OCI-LY7 (cell line): ENCODE data around the gene NUBP2. TPM values are rescaled to one million over a fixed set of nuclear protein-coding genes. Genes with fewer than 3 reads are reported as not detected.

ENCODE experiments used
- BruUV-seq: library from RNA; stranded (reverse); fragments of 400-500 nt; replicated peaks from 2 replicates; lab custom pipeline; 2021; lab: Mats Ljungman, UMichigan
- CTCF ChIA-PET: fragments of 300-600 bp; sonication (Branson Sonifier 250); formaldehyde crosslinking; loops from one replicate; lab custom pipeline; 2022; ENCODE audit warnings: antibody characterized with exemption; ENCODE audit not compliant: unreplicated experiment; lab: Charles Lee
- POLR2A ChIA-PET: fragments of 300-600 bp; sonication (Branson Sonifier 250); formaldehyde crosslinking; loops from one replicate; lab custom pipeline; 2022; ENCODE audit warnings: antibody characterized with exemption; lab: Charles Lee
- DNase-seq: peaks from one replicate; pipeline ENCODE4 v3.0.0-alpha.2; 2015; ENCODE audit warnings: low spot score
- H2AFZ ChIP-seq: fragments of 200-600 bp; sonication (generic), shearing (Covaris generic); 2 replicates; pipeline ENCODE4 v1.6.1; 2014; ENCODE audit warnings: mild to moderate bottlenecking, antibody characterized with exemption, low read length, moderate library complexity
- H3K27ac ChIP-seq: fragments of 200-600 bp; sonication (generic); 2 replicates; pipeline ENCODE4 v1.5.1; 2014; ENCODE audit warnings: mixed run types, low read depth, mild to moderate bottlenecking, moderate library complexity, low read length, inconsistent platforms; ENCODE audit not compliant: poor library complexity, severe bottlenecking
- H3K36me3 ChIP-seq: fragments of 200-600 bp; sonication (generic); 2 replicates; pipeline ENCODE4 v1.6.1; 2014; ENCODE audit warnings: mild to moderate bottlenecking, antibody characterized with exemption, low read length, moderate library complexity, mixed read lengths; ENCODE audit not compliant: insufficient read depth
- H3K4me1 ChIP-seq: fragments of 200-600 bp; sonication (generic); 2 replicates; pipeline ENCODE4 v1.5.1; 2014; ENCODE audit warnings: mild to moderate bottlenecking, low read length; ENCODE audit not compliant: insufficient read depth, poor library complexity, severe bottlenecking
- H3K4me2 ChIP-seq: fragments of 200-600 bp; sonication (generic); 2 replicates; pipeline ENCODE4 v1.6.1; 2014; ENCODE audit warnings: mild to moderate bottlenecking, low read length
- H3K4me3 ChIP-seq: fragments of 200-600 bp; sonication (generic); 2 replicates; pipeline ENCODE4 v1.5.1; 2014; ENCODE audit warnings: mild to moderate bottlenecking, low read depth, low read length; ENCODE audit not compliant: poor library complexity, severe bottlenecking
- H3K79me2 ChIP-seq: fragments of 200-600 bp; sonication (generic); 2 replicates; pipeline ENCODE4 v1.6.1; 2016; ENCODE audit warnings: low read depth, mild to moderate bottlenecking, low read length, moderate library complexity, mixed read lengths; ENCODE audit not compliant: insufficient read depth
- H3K9me2 ChIP-seq: fragments of 200-600 bp; sonication (generic); 2 replicates; pipeline ENCODE4 v1.6.1; 2016; ENCODE audit warnings: mild to moderate bottlenecking, low read length, mixed read lengths; ENCODE audit not compliant: insufficient read depth
- H3K9me3 ChIP-seq: fragments of 200-600 bp; sonication (generic); 2 replicates; pipeline ENCODE4 v1.6.1; 2014; ENCODE audit warnings: mild to moderate bottlenecking, mixed run types, low read length, mixed read lengths
- H4K20me1 ChIP-seq: fragments of 200-600 bp; sonication (generic); 2 replicates; pipeline ENCODE4 v1.6.1; 2014; ENCODE audit warnings: mild to moderate bottlenecking, antibody characterized with exemption, low read length, moderate library complexity, mixed read lengths; ENCODE audit not compliant: insufficient read depth
- EZH2phosphoT487 ChIP-seq: fragments of 200-600 bp; sonication (generic); IDR thresholded peaks from 2 replicates; pipeline ENCODE4 v1.6.1; 2018; ENCODE audit warnings: low read depth, borderline replicate concordance, mild to moderate bottlenecking, mixed run types, antibody characterized with exemption, low read length, moderate library complexity, mixed read lengths
- intact Hi-C: fragments of 100-400 bp; cut with micrococcal nuclease; formaldehyde crosslinking; loops from one replicate; pipeline ENCODE4 v1.10.0; 2022; ENCODE audit not compliant: unreplicated experiment
- total RNA-seq, 2 experiments: library from RNA; depleted of rRNA in 1 of 2; stranded (reverse); fragments of >200 nt in 1 of 2; shearing (Covaris generic) in 1 of 2; gene quantifications; 2 replicates each; pipeline ENCODE4 v1.2.3, GENCODE V29; 2014 to 2022
- TF ChIP-seq, protein P1 (sequence below): fragments of 200-600 bp; sonication (generic); conservative IDR thresholded peaks from 2 replicates; pipeline ENCODE4 v1.5.1; 2014; ENCODE audit warnings: mild to moderate bottlenecking, antibody characterized with exemption, low read length, moderate library complexity, mixed read lengths

Gene NUBP2
- total RNA-seq, 2 experiments from 2014 or later = 62.7 to 94.9 TPM

DNA sequence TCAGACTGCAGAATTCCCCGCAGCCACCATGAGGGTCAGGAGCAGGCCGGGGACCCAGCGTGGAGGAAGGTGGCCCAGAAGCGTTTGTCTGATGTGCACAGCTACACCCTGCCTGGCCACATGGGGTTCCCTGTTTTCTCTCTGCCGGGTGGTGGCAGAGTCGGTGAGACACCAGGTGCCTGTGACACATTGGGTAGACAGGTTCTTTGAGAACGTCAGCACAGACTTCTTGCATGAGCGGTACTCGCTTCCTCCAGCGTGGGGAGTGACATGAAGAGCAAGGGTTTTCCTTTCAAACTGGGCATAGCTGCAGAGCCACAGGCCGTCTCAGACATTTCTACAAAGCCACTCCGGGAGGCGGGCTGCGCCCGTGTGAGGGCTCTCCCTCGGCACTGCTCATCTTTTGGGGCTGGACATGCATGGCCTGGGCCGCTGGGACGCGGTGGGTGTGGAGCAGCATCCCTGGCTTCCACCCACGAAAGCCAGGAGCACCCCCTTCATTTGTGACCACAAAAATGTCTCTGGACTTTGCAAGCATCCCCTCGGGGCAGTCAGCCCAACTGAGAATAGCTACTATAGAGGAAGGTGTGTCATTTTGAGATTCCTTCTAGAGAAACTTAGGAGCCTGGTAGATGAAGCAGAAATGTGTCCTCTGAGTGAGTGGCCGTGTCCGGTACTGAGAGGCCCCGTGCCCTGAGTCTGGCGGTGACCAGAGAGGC is 37.4 kb upstream of the NUBP2 start:
- Histone ChIP-seq H3K4me3 (no peak overlapping the region), H3K4me1 (no peaks in the 10 kb centered on the region), H4K20me1 (no peaks in the 10 kb centered on the region), H3K27ac (no peak overlapping the region), H2AFZ (no peak overlapping the region), H3K36me3 (peaks cover 53% of the 10 kb centered on the region; the same call in 1 of the 2 replicates), H3K9me3 (no peaks in the 10 kb centered on the region), H3K4me2 (no peak overlapping the region), H3K79me2 (no peaks in the 10 kb centered on the region), H3K9me2 (no peaks in the 10 kb centered on the region)
- no peak for DNase-seq
- CTCF ChIA-PET = no interaction called here
- TF ChIP-seq, protein P1, sequence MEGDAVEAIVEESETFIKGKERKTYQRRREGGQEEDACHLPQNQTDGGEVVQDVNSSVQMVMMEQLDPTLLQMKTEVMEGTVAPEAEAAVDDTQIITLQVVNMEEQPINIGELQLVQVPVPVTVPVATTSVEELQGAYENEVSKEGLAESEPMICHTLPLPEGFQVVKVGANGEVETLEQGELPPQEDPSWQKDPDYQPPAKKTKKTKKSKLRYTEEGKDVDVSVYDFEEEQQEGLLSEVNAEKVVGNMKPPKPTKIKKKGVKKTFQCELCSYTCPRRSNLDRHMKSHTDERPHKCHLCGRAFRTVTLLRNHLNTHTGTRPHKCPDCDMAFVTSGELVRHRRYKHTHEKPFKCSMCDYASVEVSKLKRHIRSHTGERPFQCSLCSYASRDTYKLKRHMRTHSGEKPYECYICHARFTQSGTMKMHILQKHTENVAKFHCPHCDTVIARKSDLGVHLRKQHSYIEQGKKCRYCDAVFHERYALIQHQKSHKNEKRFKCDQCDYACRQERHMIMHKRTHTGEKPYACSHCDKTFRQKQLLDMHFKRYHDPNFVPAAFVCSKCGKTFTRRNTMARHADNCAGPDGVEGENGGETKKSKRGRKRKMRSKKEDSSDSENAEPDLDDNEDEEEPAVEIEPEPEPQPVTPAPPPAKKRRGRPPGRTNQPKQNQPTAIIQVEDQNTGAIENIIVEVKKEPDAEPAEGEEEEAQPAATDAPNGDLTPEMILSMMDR = no peak
- TF ChIP-seq EZH2phosphoT487 = no peak
- POLR2A ChIA-PET = no interaction called here
- BruUV-seq = TSS peak; percentile 44
- intact Hi-C loops = no loop called here

DNA sequence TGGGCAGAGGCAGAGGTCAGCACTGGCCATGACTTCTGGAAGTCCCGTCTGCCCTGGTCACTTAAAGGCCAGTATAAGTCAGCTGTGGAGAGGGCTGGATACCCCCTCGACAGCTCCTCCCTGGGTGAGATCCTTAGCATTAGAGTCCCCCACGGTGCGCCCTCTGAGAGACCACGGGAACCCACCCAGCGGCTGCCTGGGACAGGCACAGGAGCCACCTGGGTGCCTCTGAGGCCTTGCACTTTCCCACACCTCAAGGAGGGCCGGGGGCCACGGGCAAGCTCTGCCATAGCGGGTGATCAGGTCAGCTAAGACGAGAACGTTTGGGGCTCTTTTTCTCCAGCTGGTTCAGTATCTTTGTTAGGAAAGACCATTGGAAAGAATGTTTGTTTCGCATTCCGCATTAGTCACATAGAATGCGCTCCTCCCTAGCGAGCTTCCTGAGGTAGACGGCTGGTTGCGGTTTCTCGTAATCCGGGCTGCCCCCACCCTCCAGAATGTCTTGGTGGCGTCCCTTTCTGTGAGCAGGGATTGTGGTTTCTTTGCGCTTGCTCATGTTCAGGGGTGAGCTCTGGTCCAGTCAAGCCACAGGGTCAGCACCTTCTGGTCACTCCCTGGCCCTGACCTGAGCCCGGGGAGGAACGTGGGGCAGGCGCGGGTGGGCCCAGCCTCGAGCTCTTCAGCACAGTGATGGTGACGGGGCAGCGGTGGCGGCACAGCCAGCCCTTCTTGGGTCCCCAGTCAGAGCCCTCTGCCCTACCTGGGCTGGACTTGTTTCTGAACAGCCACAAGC is 36.7 kb upstream of the NUBP2 start:
- Histone ChIP-seq H3K4me1 (no peaks in the 10 kb centered on the region), H3K9me2 (no peaks in the 10 kb centered on the region), H3K27ac (no peak overlapping the region), H3K4me3 (no peak overlapping the region), H3K9me3 (no peaks in the 10 kb centered on the region), H3K36me3 (peaks cover 48% of the 10 kb centered on the region; the same call in 1 of the 2 replicates), H4K20me1 (no peaks in the 10 kb centered on the region), H3K4me2 (no peak overlapping the region), H2AFZ (no peak overlapping the region), H3K79me2 (no peaks in the 10 kb centered on the region)
- DNase-seq = no peak
- ChIA-PET CTCF (no interaction called here), POLR2A (no interaction called here)
- intact Hi-C loops = no loop called here
- no TSS peak for BruUV-seq
- no peak for TF ChIP-seq EZH2phosphoT487
- TF ChIP-seq, protein P1 = no peak
